ENCODE results near the gene GTF2A1. TPM values are rescaled to one million over a fixed set of nuclear protein-coding genes. Genes with fewer than 3 reads are reported as not detected.

Gene GTF2A1
- total RNA-seq, 1 experiment from 2014 or later, result 34.4 TPM

GRCh38 chr14:81141426-81141825 is 79.3 kb downstream of the GTF2A1 start:
- ATAC-seq, result no peak
- DNase-seq (ENCODE audit: low read depth, low spot score), result no peak
- Histone ChIP-seq H3K9me3 (ENCODE audit: control insufficient read depth, insufficient read depth, low read depth, low read length) (no peaks in the 10 kb centered on the region), H3K27me3 (ENCODE audit: control insufficient read depth, insufficient read depth, low read length) (no peaks in the 10 kb centered on the region), H3K4me1 (ENCODE audit: control insufficient read depth, insufficient read depth, low read length) (no peaks in the 10 kb centered on the region), H3K4me3 (ENCODE audit: low read depth in 2 of 2, low read length in 2 of 2) (no peak overlapping the region), H3K36me3 (ENCODE audit: control insufficient read depth, insufficient read depth, low read length) (no peaks in the 10 kb centered on the region), H3K27ac (ENCODE audit: low read length) (no peak overlapping the region)
- POLR2A ChIA-PET, result no interaction called here
- in situ Hi-C loops (cut with HindIII; ENCODE audit: low pct_unique_long_range_greater_than_20kb, low sequenced_read_pairs) (no loop called here), intact Hi-C loops (cut with micrococcal nuclease; ENCODE audit: unreplicated experiment) (no loop called here)
- CTCF ChIA-PET, result no interaction called here
- TF ChIP-seq TCF7L2 (IDR thresholded peaks at IDR 0.05; ENCODE audit: low read depth, low read length) (no peak), REST (IDR thresholded peaks at IDR 0.05; ENCODE audit: insufficient read depth in 1 of 2, low read depth in 2 of 2, low read length in 1 of 2) (no peak), POLR2AphosphoS5 (IDR thresholded peaks at IDR 0.05; ENCODE audit: low read depth, low read length) (no peak), CTCF (IDR thresholded peaks at IDR 0.05) (no peak), SIN3A (IDR thresholded peaks at IDR 0.05; ENCODE audit: borderline replicate concordance, insufficient read depth, low read depth, low read length) (no peak)
- no TSS peak for BruUV-seq (replicated peaks)

GRCh38 chr14:81138429-81138828 is 82.3 kb downstream of the GTF2A1 start:
- no peak for DNase-seq (ENCODE audit: low read depth, low spot score)
- no peak overlapping the region for H3K4me3 ChIP-seq (ENCODE audit: low read depth in 2 of 2, low read length in 2 of 2)
- no peak for ATAC-seq
- H3K4me1 ChIP-seq (ENCODE audit: control insufficient read depth, insufficient read depth, low read length), result no peaks in the 10 kb centered on the region
- no peaks in the 10 kb centered on the region for H3K9me3 ChIP-seq (ENCODE audit: control insufficient read depth, insufficient read depth, low read depth, low read length)
- H3K36me3 ChIP-seq (ENCODE audit: control insufficient read depth, insufficient read depth, low read length), result no peaks in the 10 kb centered on the region
- CTCF ChIA-PET, result no interaction called here
- BruUV-seq (replicated peaks), result no TSS peak
- POLR2A ChIA-PET, result interaction anchor here (0.6 kb wide), 1 partner anchor 237 kb away, joined by 4 read pairs; no protein-coding TSS in a partner anchor
- no peak overlapping the region for H3K27ac ChIP-seq (ENCODE audit: low read length)
- in situ Hi-C loops (cut with HindIII; ENCODE audit: low pct_unique_long_range_greater_than_20kb, low sequenced_read_pairs) (no loop called here), intact Hi-C loops (cut with micrococcal nuclease; ENCODE audit: unreplicated experiment) (no loop called here)
- TF ChIP-seq SIN3A (IDR thresholded peaks at IDR 0.05; ENCODE audit: borderline replicate concordance, insufficient read depth, low read depth, low read length), result no peak
- no peak for TF ChIP-seq REST (IDR thresholded peaks at IDR 0.05; ENCODE audit: insufficient read depth in 1 of 2, low read depth in 2 of 2, low read length in 1 of 2)
- TF ChIP-seq POLR2AphosphoS5 (IDR thresholded peaks at IDR 0.05; ENCODE audit: low read depth, low read length), result no peak
- no peak for TF ChIP-seq CTCF (IDR thresholded peaks at IDR 0.05)
- no peak for TF ChIP-seq TCF7L2 (IDR thresholded peaks at IDR 0.05; ENCODE audit: low read depth, low read length)
- no peaks in the 10 kb centered on the region for H3K27me3 ChIP-seq (ENCODE audit: control insufficient read depth, insufficient read depth, low read length)

Data from Panc1 (cell line).